ENCODE results near the gene HELZ. TPM values are rescaled to one million over a fixed set of nuclear protein-coding genes. Genes with fewer than 3 reads are reported as not detected.

Gene HELZ
- total RNA-seq, 1 donor from 2014 or later: 88.9 TPM

DNA sequence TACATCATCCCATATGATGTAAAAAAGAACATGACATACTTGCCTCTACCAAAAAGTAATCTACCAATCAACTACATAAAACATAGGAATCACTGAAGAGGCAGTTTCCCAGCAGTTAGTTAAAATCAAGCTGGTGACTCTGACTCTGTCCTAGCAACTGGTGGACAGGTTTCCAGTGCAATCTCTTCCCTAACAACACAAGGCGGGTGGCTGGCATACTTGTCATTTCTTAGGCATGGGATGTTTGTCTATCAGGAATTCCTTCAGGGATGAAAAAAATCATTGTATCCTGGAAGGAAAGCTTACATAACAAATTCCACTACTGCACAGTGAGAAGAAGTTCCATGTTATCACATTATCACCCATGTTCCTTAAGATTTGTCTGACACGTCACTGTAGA is 50.9 kb downstream of the HELZ start:
- peak; percentile 71 for DNase-seq (ENCODE audit: low read depth)

DNA sequence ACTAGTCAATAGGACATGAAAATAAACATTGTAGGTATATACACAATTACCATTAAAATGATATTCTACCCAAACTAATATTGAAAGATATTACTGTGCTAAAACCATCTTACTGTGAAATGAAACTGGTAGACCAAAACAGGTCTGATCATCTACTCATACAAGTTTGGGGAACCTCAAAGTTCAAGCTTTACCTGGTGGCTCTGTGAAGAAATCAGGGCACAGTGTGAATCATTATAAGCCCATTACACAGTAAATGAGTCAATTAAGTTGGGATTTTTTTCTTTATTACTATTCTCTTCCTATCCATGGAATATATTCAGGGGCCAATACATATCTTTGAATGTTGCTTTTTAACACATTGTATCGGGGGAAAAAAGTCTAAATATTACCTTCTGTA is 57.1 kb downstream of the HELZ start:
- DNase-seq (ENCODE audit: low read depth): no peak

- DNase-seq (ENCODE audit: low read depth): no peak
Measured at GRCh38 chr17:67186782-67187181, 58.2 kb downstream of the HELZ start.

DNA sequence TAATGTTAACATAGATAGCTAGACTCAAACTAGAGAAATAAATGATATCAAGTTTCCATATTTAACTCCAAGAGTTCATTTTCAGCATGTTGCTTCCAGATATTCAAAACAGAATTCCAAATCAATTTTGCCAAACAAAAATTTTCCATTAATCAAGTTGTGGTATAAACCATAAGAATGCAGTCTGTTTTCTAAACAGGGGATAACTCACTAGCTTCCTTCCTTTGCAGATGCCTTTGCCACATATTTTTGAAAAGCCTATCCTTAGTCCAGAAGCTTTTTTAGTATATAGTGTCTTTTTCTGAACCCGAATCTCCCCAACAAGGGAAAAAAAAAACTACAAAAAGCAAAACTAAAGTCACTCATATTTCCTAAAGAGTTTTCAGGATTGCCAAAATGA is 61.5 kb downstream of the HELZ start:
- DNase-seq (ENCODE audit: low read depth): no peak

GRCh38 chr17:67181825-67182224 is 63.2 kb downstream of the HELZ start:
- DNase-seq (ENCODE audit: low read depth): no peak

DNA sequence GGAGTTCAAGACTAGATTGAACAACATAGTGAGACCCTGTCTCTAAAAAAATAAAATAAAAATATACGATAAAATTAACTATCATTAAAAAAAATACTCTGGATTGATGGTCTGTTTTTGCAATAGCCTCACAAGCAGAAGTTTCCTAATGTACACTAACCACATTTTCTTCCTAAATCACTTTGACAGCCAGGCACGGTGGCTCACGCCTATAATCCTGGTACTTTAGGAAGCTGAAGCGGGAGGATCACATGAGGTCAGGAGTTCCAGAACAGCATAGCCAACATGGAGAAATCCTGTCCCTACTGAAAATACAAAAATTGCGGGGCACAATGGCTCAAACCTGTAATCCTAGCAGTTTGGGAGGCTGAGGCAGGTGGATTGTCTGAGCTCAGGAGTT is 64.7 kb downstream of the HELZ start:
- DNase-seq (ENCODE audit: low read depth): no peak

DNA sequence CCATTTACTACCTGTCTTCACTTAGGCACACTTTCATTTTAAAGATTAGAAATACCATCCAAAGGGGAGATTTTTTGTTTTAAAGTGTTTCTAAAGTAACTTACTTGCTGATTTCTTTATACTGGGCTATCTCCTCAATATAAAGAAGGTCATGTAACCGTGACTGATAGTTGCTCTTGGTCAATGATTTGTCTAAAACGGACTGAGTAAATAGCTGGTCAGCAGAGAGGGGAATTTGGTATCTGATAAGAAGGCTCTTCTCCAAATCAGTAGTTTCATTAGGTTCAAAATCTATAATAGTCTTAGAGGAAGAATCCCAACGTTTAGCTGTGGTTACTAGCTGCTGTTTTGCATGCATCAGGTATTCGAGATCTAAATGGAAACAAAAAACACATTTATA is 66.4 kb downstream of the HELZ start:
- DNase-seq (ENCODE audit: low read depth): no peak

DNA sequence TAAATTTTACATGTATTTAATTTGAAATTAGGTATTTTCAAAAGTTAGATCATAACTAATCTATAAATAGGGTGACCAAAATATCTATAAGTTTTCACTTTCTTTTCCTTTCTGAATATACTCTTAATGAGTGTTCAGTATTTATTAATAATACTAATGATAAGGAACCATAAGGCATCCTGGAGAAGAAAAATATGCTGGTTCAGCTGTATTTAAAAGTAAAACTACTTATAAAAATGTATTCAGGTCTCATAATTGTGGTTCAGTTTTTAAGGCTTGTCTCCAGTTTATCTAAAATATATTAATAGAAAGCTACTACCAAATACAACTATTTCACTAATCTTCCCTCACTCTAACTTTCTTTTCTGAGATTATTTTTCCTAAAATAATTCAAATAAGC is 67.3 kb downstream of the HELZ start:
- no peak for DNase-seq (ENCODE audit: low read depth)

DNA sequence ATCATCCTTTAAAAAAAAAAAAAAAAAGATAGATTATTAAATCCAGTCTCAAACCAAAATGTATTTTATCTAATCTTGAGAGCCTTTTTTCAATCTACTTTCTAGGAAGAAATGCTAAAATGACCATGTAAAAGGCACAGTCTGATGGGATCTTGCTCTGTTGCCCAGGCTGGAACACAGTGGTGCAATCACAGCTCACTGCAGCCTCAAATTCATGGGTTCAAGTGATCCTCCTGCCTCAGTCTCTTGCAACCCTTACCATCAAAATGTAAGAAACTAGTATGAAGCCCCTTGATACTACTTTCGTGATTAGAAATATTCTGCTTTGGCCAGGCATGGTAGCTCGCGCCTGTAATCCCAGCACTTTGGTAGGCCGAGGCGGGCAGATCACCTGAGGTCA is 70.8 kb downstream of the HELZ start:
- DNase-seq (ENCODE audit: low read depth): no peak

- no peak for DNase-seq (ENCODE audit: low read depth)
Measured at GRCh38 chr17:67171560-67171959, 73.4 kb downstream of the HELZ start.

- DNase-seq (ENCODE audit: low read depth): no peak
Measured at GRCh38 chr17:67168496-67168895, 76.5 kb downstream of the HELZ start.

- no peak for DNase-seq (ENCODE audit: low read depth)
Measured at GRCh38 chr17:67165201-67165600, 79.8 kb downstream of the HELZ start.

- no peak for DNase-seq (ENCODE audit: low read depth)
Measured at GRCh38 chr17:67164302-67164701, 80.7 kb downstream of the HELZ start.

DNA sequence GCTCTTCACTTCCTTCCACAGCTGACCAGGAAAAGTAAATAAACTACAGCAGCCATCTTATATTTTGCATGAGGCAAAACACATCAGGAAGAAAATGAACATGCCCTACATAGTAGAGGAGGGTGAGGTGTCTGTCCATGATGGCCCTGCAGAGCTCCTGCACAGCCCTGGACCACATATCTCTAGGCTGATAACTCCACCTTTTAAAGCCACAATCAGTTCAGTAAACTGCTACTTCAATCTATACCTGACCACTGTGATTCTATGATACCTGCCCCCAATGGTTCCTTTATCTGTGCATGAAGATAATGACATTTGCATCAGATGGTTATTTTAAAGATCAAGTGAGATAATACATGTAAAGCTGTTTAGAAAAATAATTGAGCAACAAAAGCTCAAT is 82.2 kb downstream of the HELZ start:
- DNase-seq (ENCODE audit: low read depth): no peak

DNA sequence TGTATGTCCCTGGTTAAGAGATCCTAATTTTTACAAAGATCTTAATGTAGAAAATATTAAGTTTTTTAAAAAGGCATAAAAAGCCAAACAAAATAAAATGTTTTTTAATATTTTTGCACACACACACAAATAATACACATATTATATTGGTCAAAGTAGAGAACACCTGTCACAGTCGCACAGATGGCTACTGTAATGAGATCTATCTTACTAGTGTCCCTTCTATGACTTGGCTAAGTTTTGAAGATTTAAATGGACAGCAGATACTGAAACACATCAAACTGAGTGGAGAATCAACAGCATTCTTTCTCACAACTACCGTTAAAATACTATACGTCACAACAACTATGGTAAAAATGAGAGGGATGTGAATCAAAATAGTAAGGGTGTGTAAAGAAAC is 83.4 kb downstream of the HELZ start:
- DNase-seq (ENCODE audit: low read depth): no peak

DNA sequence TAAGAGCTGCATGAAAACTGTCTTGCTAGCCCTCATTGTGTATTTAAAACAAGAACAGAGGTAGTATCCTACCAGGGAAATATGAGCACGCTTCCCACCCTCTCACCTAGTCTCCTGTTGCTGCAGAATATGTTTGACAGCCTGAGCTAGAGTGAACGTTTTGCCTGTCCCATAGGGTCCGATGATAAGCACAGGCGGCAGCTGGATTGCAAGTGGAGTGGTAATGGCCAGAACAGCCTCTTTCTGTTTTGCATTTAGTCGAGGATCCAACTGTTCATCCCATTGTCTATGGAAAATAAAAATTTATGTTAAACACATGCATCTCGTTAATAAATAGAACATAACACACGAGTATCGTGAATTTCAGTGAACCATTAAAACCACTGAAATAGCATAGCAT is 84.2 kb downstream of the HELZ start:
- DNase-seq (ENCODE audit: low read depth): no peak

DNA sequence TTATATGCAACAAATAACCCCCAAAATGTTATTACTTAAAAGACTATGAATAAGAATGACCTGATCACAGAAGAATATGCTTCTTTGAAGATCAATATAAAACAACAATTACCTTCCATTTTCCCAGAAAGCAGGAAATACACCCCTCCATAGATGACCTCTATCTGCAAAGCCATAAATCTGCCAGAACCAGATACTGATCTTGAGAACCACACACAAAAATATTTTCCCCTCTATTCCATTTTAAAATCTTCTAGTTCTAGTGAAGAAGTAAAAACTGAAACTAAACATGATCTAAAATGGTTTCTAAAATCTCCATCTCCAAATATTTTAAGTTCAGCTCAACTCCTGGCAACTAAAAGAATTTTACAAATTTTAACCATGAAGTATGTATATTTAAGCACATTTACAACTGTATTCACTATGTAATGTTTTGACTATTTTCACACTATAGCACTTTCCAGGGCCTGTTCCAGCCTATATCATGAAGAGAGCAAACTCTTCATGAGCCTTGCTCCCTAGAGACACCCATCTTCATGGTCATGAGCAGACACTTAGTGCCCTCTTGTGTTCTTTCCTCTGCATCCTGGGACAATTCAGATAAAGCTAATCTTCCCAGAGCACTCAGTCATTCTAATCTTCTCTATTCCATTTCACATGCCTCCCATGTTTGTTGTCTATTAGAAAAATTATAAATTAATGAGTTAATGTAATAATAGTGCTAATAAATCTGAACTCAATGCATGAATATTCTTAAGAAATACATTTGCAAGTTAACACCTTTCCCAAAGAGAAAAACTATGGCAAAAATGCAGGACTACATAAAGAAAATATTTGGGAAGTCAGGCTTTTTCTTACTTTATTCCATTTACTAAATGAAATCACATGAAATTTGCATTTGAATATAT is 87.0 kb downstream of the HELZ start:
- DNase-seq (ENCODE audit: low read depth): peak; percentile 38

GRCh38 chr17:67156269-67157199 is 88.5 kb downstream of the HELZ start:
- DNase-seq (ENCODE audit: low read depth): peak; percentile 92

GRCh38 chr17:67152824-67153223 is 92.2 kb downstream of the HELZ start:
- DNase-seq (ENCODE audit: low read depth): no peak

DNA sequence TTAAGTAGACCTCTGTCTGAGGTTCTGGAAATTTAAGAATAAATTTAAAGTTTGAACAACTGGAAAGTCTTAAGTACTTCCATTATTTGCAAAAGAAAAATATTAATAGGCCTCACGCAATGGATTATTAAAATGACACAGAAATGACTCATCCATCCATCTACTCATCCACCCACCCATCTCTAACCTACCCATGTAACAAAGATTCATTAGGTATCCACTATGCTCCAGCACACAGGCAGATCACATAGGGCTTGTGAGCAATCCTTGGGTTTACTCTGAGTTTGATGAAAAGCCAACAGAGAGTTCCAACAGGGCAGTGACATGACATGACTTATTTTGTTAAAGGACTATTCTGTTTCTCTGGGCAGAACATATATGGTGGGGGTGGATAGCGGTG is 93.3 kb downstream of the HELZ start:
- peak; percentile 10 for DNase-seq (ENCODE audit: low read depth)

GRCh38 chr17:67150826-67151225 is 94.2 kb downstream of the HELZ start:
- peak; percentile 42 for DNase-seq (ENCODE audit: low read depth)

DNA sequence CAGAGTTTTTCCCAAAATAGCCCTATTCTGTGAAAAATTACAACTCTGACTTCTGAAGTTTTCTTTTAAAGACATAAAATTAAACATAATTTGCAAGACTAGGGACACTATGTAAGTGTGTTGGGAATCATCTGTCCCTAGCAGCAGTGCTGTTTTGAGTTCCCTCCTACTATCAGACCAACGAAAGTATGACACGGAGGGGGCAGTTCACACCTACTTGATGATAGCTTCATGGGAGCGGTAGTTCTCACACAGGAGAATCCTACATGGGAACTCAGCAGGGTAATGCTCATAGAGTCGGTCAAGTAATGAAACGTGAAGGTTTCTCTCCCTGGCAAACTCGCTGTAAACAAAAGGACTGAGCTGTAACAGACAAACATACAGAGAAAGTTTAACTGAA is 96.6 kb downstream of the HELZ start:
- DNase-seq (ENCODE audit: low read depth): no peak

Measured in renal cortical epithelial cell (primary cell).